HEK293T (cell line): ENCODE measurements around the gene TBCEL.
"Not testable (repeated sequence)": the region's sequence is repeated elsewhere in the genome, so short reads cannot be mapped to it uniquely, and the experiment has no call there.

Experiments used
- CTCF ChIA-PET: fragments of 350-600 bp; formaldehyde crosslinking; extraction: SDS; loops from one replicate; lab custom pipeline; 2021; ENCODE audit warnings: antibody characterized with exemption, inconsistent platforms; lab: Yijun Ruan, JAX
- POLR2A ChIA-PET: fragments of 350-600 bp; formaldehyde crosslinking; extraction: SDS; loops from one replicate; lab custom pipeline; 2020; ENCODE audit warnings: antibody characterized with exemption, inconsistent platforms; lab: Yijun Ruan, JAX
- DNase-seq: peaks from one replicate; pipeline ENCODE4 v3.0.0; 2012; ENCODE audit warnings: mixed read lengths; ENCODE audit errors: extremely low spot score
- ARNT ChIP-seq: fragments of 450-650 bp; IDR thresholded peaks from 2 replicates; pipeline ENCODE4 v1.6.1; 2017; ENCODE audit warnings: mild to moderate bottlenecking
- BHLHE40 ChIP-seq: fragments of 450-650 bp; IDR thresholded peaks from 2 replicates; pipeline ENCODE4 v1.6.1; 2016; ENCODE audit warnings: mild to moderate bottlenecking, moderate library complexity, borderline replicate concordance
- CTBP1 ChIP-seq: fragments of 450-650 bp; IDR thresholded peaks from 2 replicates; pipeline ENCODE4 v1.6.1; 2016; ENCODE audit warnings: borderline replicate concordance
- ELF4 ChIP-seq: fragments of 450-650 bp; IDR thresholded peaks from 2 replicates; pipeline ENCODE4 v1.6.1; 2017; ENCODE audit warnings: antibody characterized with exemption
- FOXA1 ChIP-seq: fragments of 450-650 bp; IDR thresholded peaks from 2 replicates; pipeline ENCODE4 v1.6.1; 2016; ENCODE audit warnings: mild to moderate bottlenecking
- FOXK2 ChIP-seq: fragments of 450-650 bp; IDR thresholded peaks from 2 replicates; pipeline ENCODE4 v1.6.1; 2016; ENCODE audit warnings: mild to moderate bottlenecking
- FOXM1 ChIP-seq: fragments of 450-650 bp; IDR thresholded peaks from 2 replicates; pipeline ENCODE4 v1.6.1; 2017; ENCODE audit warnings: mild to moderate bottlenecking, borderline replicate concordance
- HDGF ChIP-seq: fragments of 450-650 bp; IDR thresholded peaks from 2 replicates; pipeline ENCODE4 v1.6.1; 2017; ENCODE audit warnings: antibody characterized with exemption, borderline replicate concordance
- L3MBTL2 ChIP-seq: fragments of 450-650 bp; conservative IDR thresholded peaks from 2 replicates; pipeline ENCODE4 v1.6.1; 2016; ENCODE audit warnings: mild to moderate bottlenecking
- LEF1 ChIP-seq: fragments of 450-650 bp; IDR thresholded peaks from 2 replicates; pipeline ENCODE4 v1.6.1; 2017; ENCODE audit warnings: mild to moderate bottlenecking, borderline replicate concordance
- NFRKB ChIP-seq: fragments of 450-650 bp; IDR thresholded peaks from 2 replicates; pipeline ENCODE4 v1.6.1; 2016; ENCODE audit warnings: mild to moderate bottlenecking, moderate library complexity
- PKNOX1 ChIP-seq: fragments of 450-650 bp; IDR thresholded peaks from 2 replicates; pipeline ENCODE4 v1.6.1; 2016
- SP1 ChIP-seq: fragments of 450-650 bp; IDR thresholded peaks from 2 replicates; pipeline ENCODE4 v1.6.1; 2017
- SUZ12 ChIP-seq: fragments of 450-650 bp; IDR thresholded peaks from 2 replicates; pipeline ENCODE4 v1.6.1; 2016; ENCODE audit warnings: mild to moderate bottlenecking
- TARDBP ChIP-seq: fragments of 450-650 bp; IDR thresholded peaks from 2 replicates; pipeline ENCODE4 v1.6.1; 2016
- ZNF384 ChIP-seq: fragments of 450-650 bp; IDR thresholded peaks from 2 replicates; pipeline ENCODE4 v1.6.1; 2016

The TBCEL gene

GRCh38 chr11:120998581-120998980 lies 25.3 kb upstream of the TBCEL start:
- CTCF ChIA-PET: no interaction called here

GRCh38 chr11:121004206-121004840 lies 19.6 kb upstream of the TBCEL start:
- DNase-seq: no peak
- POLR2A ChIA-PET: no interaction called here
- CTCF ChIA-PET: no interaction called here
- TF ChIP-seq PKNOX1: no peak
- no peak for TF ChIP-seq ZNF384
- no peak for TF ChIP-seq HDGF
- TF ChIP-seq SP1: no peak
- no peak for TF ChIP-seq NFRKB
- no peak for TF ChIP-seq ELF4
- no peak for TF ChIP-seq LEF1
- TF ChIP-seq TARDBP: no peak
- TF ChIP-seq FOXK2: no peak
- no peak for TF ChIP-seq SUZ12
- no peak for TF ChIP-seq CTBP1
- TF ChIP-seq L3MBTL2: no peak
- no peak for TF ChIP-seq ARNT
- TF ChIP-seq BHLHE40: no peak
- no peak for TF ChIP-seq FOXM1
- no peak for TF ChIP-seq FOXA1

More at GRCh38 chr11:120998581-120998980, 25.3 kb upstream of the TBCEL start:
- TF ChIP-seq HDGF (no peak), FOXK2 (no peak), TARDBP (no peak), ELF4 (no peak), ZNF384 (no peak), SP1 (no peak), LEF1 (no peak), NFRKB (no peak), L3MBTL2 (no peak)
- POLR2A ChIA-PET: no interaction called here
- DNase-seq: no peak

GRCh38 chr11:121006922-121007321 lies 17.0 kb upstream of the TBCEL start:
- CTCF ChIA-PET: no interaction called here
- no peak for DNase-seq
- TF ChIP-seq CTBP1 (no peak), SP1 (no peak), FOXA1 (no peak), FOXK2 (no peak), L3MBTL2 (no peak), TARDBP (no peak), PKNOX1 (no peak), SUZ12 (no peak), HDGF (no peak), ARNT (no peak), BHLHE40 (no peak), LEF1 (no peak), NFRKB (no peak), ELF4 (no peak), ZNF384 (no peak), FOXM1 (no peak)
- POLR2A ChIA-PET: no interaction called here

GRCh38 chr11:121008551-121008950 lies 15.4 kb upstream of the TBCEL start:
- CTCF ChIA-PET: no interaction called here
- no peak for DNase-seq
- POLR2A ChIA-PET: no interaction called here
- TF ChIP-seq ZNF384: no peak
- no peak for TF ChIP-seq L3MBTL2
- TF ChIP-seq CTBP1: no peak
- TF ChIP-seq BHLHE40: no peak
- no peak for TF ChIP-seq FOXK2
- no peak for TF ChIP-seq FOXM1
- TF ChIP-seq HDGF: no peak
- TF ChIP-seq ELF4: no peak
- no peak for TF ChIP-seq SP1
- TF ChIP-seq PKNOX1: no peak
- no peak for TF ChIP-seq NFRKB
- TF ChIP-seq LEF1: no peak
- TF ChIP-seq ARNT: no peak
- TF ChIP-seq SUZ12: no peak

- ChIA-PET CTCF (no interaction called here), POLR2A (no interaction called here)
- DNase-seq: no peak
- TF ChIP-seq ELF4 (no peak), L3MBTL2 (no peak), LEF1 (no peak), TARDBP (no peak), FOXM1 (no peak), SP1 (no peak), SUZ12 (no peak)
Observed at GRCh38 chr11:121012091-121012490, 11.8 kb upstream of the TBCEL start.

- TF ChIP-seq ZNF384: no peak
- no peak for TF ChIP-seq FOXK2
- no peak for TF ChIP-seq BHLHE40
- no peak for TF ChIP-seq SUZ12
- TF ChIP-seq CTBP1: no peak
- TF ChIP-seq L3MBTL2: no peak
- TF ChIP-seq SP1: no peak
- no peak for TF ChIP-seq PKNOX1
- no peak for TF ChIP-seq HDGF
- no peak for TF ChIP-seq TARDBP
- TF ChIP-seq LEF1: no peak
- no peak for TF ChIP-seq ARNT
- no peak for TF ChIP-seq FOXM1
- no peak for TF ChIP-seq NFRKB
- no peak for TF ChIP-seq FOXA1
- no peak for DNase-seq
- ChIA-PET POLR2A (no interaction called here), CTCF (interaction anchor here (1.0 kb wide), 1 partner anchor 176 kb away, joined by 3 read pairs; no protein-coding TSS in a partner anchor)
Observed at GRCh38 chr11:121018746-121019145, 5.2 kb upstream of the TBCEL start.

GRCh38 chr11:121021718-121022117 lies 2.2 kb upstream of the TBCEL start:
- POLR2A ChIA-PET, DNase-seq, CTCF ChIA-PET: not testable (repeated sequence)
